SIG-M5 treated with dmso at 0.1 percent for 504 hours (cell line): Measurements from ENCODE around the gene LHFPL3.

Experiments used
- DNase-seq: peaks from one replicate; lab custom pipeline; 2025; ENCODE audit not compliant: unreplicated experiment; lab: John Stamatoyannopoulos, UW

Gene LHFPL3

GRCh38 chr7:104838537-104839299 is 510.3 kb downstream of the LHFPL3 start:
- no peak for DNase-seq

DNA sequence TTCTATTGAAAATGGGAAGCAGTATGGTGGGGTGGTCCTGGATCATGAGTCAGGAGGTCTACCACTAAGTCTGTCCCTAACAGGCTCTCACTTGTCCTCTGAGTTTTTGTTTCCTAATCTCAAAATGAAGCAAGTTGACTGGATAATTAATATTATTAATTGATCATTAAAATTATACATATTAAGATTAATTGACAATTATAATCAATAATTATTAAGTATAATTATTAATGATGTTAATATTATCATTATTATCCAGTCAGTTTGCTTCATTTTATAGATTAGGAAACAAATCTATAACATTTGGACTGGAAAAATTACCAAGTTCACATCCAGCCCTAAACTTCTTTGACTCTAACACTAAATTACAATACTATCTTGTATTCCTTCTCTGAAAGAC is 511.4 kb downstream of the LHFPL3 start:
- no peak for DNase-seq

DNA sequence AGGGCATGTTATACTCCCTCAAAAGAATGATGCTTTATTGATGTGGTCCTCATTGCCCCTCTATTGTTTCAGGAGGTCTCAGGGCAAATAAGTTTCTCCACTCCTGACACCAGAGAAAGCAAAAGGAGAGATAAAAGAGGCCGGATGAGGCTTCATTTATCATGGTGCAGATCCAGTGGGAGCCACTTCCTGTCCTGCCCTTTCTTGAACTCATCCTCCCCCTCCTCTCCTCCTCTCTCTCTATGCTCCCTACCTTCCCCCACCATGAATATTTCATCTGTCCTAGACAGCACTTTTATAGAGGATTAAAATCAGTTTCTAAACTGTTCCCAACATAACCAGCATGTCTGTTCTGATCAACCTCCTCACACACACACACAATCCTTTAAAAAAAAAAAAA is 513.4 kb downstream of the LHFPL3 start:
- DNase-seq: no peak

GRCh38 chr7:104843198-104843597 is 514.8 kb downstream of the LHFPL3 start:
- DNase-seq: no peak

GRCh38 chr7:104845557-104845956 is 517.2 kb downstream of the LHFPL3 start:
- no peak for DNase-seq

DNA sequence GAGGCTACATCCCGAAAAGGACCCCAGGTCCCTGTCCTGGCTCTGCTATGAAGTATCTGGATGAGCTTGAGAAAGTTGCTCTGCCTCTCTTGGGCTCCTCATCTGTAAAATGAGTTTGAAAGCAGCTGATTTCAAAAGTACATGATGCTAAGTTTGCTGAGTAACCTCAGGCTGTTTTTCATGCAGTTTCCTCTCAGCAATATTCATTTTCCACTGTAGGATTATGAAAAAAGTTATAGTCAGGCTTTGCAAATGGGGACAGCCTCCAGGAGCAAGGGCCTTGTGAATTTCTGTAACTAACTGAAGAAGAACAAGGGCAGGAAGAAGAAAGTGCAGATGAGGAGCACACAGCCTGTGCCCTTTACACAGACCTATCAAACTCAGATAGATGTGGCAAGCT is 518.3 kb downstream of the LHFPL3 start:
- DNase-seq: no peak

DNA sequence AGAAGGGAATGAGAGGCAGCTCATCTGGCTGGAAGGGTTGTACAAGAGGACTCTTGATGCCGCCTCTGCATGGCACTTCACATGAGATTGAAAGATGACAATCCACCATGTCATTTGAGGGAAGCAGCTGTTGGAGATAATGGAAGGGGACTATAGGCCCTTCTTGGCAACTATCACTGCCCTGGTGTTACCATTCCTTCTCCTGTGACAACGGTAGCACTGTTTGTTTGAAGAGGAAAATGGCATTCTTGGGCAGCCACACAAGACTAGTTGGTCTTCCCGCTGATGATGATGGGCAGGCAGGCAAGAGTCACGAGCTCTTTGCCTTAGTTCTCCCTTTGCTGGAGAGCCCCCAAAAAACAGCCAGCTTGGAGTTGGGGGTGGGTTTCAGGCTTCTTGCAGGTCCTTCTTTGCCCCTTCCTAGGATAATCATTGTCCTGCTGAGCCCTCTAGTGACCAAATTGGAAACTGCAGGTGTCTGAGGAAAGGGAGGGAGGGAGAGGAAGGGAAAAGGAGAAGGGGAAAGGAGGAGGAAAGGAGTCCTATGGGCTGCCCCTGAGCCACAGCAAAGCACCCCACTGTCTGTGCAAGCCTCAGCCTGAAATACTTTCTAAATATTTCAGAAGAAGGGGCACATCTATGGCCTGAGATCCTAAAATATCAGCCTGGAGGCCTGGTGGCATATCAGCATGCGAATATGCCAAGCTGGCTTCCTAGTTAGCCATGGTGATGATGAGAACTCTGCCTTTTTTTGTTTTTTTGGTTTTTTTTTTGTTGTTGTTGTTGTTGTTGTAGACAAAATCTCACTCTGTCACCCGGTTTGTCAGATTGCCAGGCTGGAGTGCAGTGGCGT is 520.0 kb downstream of the LHFPL3 start:
- peak; percentile 54 for DNase-seq

GRCh38 chr7:104850374-104850773 is 522.0 kb downstream of the LHFPL3 start:
- no peak for DNase-seq

DNA sequence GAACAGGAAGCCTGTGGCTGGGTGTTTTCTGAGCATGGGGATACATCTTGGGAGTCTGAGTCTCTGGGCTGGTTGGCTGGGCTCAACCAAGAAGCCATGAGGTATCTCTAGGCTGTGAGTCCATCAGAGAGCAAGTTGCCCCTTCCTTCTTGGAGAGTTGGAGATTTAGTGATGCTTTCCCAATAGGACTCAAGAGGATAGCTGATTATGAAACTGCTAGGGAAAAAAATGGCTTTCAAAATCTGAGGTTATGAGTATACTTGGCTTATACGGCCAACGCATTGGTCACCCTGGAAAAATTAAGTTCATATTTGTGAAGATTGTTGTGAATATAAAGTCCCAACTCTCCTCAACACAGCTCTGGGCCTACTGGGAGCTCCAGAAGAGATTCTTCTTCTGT is 522.9 kb downstream of the LHFPL3 start:
- DNase-seq: no peak

DNA sequence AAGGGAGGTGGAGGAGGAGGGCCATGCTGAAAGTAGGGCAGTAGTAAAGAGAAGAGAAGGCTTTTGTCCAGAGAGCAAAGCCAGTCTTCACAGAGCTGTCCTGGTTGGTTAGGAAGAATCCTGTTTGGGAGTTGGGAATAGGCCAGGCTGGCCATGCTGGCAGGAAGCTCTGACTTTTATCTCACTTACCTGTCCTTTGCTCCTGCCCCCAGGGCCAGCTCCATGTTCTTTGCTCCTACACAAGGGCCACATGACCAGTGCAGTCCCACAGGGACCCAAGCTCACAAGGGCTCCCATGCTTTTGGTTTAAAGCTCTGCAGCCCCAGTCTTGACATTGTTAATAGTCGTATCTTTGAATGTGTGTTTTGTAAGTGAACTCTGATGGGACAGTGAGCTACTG is 524.0 kb downstream of the LHFPL3 start:
- DNase-seq: no peak

DNA sequence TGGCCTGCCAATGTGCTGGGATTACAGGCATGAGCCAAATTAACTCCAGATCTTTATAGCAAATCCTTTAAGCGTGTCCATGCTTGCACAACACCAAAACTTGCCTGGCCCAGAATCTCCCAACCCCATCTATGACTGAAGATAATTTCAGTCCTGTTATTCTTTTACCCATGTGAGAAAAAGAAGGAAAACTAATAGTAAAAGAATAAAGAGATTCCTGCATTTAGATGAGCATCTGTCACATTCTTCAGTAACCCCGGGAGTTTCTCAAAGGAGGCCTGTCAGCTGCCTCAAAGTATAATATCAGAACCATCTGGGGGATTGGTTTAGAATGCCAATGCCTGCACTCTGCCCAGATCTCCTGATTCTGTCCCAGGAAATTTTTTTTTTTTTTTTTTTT is 527.5 kb downstream of the LHFPL3 start:
- no peak for DNase-seq

DNA sequence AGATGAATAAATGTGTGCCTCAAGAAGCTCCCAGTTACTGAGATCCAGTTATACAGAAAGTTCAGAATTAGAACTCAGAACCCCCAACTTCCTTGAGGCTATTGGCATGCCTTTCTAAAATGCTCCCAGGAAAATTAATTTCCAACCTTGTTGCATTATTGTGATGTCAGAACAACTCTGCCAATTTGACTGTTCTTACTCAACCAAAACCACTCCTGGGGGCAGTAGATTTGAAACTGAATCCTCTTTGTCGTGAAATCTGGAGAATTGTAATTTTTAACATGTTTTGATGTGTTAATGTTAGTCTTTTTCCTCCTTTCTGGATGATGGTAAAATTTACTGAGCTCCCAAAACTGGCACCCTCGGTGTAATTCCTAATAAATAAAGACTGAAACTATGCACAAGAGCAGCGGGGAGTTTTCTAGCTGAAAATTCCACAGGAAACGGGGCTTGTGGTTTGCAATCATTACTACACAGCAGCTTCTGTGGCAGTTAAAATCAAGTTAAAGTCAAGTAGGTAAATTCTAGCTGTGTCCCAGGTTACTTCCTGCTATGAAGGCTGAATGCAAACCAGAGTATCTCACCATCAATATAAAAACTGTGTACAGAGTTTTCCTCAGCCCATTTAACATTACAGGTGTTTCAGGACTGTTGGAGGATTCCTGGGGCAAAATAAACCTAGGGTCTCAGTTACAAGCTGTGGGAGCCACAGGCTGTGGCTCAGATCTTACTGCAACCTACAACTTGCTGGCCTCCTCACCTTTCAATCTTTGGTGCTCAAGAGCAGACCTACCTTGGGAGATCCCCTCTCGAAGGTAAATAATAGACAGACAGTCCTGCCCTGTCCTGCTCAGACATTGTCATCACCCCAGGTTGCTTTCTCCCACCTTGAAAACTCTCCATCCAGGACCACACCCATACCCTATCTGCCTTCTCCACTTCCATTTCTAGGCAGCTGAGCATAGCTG is 529.3 kb downstream of the LHFPL3 start:
- no peak for DNase-seq

- peak; percentile 7 for DNase-seq
Observed at GRCh38 chr7:104859754-104860426, 531.5 kb downstream of the LHFPL3 start.

GRCh38 chr7:104861729-104862390 is 533.5 kb downstream of the LHFPL3 start:
- no peak for DNase-seq

GRCh38 chr7:104862719-104863118 is 534.3 kb downstream of the LHFPL3 start:
- DNase-seq: peak; percentile 25

GRCh38 chr7:104873401-104873800 is 545.0 kb downstream of the LHFPL3 start:
- no peak for DNase-seq

DNA sequence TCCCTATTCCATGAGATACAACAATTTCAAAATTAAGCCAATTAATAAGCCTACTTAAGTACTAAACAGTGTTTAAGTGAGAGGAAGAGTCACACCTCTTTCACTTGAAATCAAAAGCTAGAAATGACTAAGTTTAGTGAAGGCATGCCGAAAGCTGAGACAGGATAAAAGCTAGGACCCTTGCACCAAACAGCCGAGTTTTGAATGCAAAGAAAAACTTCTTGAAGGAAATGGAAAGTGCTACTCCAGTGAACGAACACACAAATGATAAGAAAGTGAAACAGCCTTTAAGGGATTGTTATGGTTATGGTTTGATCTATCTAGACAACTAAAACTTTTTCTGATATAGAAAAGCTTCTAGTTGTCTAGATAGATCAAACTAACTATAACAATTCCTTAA is 550.2 kb downstream of the LHFPL3 start:
- no peak for DNase-seq

- no peak for DNase-seq
Observed at GRCh38 chr7:104883248-104883717, 554.9 kb downstream of the LHFPL3 start.

- DNase-seq: peak; percentile 87
Observed at GRCh38 chr7:104883718-104884452, 555.5 kb downstream of the LHFPL3 start.
